Calu3 (cell line): ENCODE results near the gene DNM1. TPM values are rescaled to one million over a fixed set of nuclear protein-coding genes. Genes with fewer than 3 reads are reported as not detected.

Experiments
- BruUV-seq: library from RNA; stranded (reverse); fragments of 400-500 nt; replicated peaks from 2 replicates; lab custom pipeline; 2021; lab: Mats Ljungman, UMichigan
- CTCF ChIA-PET: fragments of 300-600 bp; sonication (Branson Sonifier 250); formaldehyde crosslinking; loops from one replicate; lab custom pipeline; 2022; ENCODE audit warnings: antibody characterized with exemption; lab: Charles Lee
- DNase-seq: peaks from one replicate; pipeline ENCODE4 v3.0.0; 2022
- H3K27ac Mint-ChIP-seq: one replicate; pipeline ENCODE4 v1.8.0; 2022; ENCODE audit warnings: mixed read lengths; ENCODE audit not compliant: unreplicated experiment
- H3K27me3 Mint-ChIP-seq: one replicate; pipeline ENCODE4 v1.8.0; 2022; ENCODE audit warnings: mixed read lengths; ENCODE audit not compliant: unreplicated experiment
- H3K36me3 Mint-ChIP-seq: one replicate; pipeline ENCODE4 v1.8.0; 2022; ENCODE audit warnings: mild to moderate bottlenecking, moderate library complexity, mixed read lengths; ENCODE audit not compliant: insufficient read depth, unreplicated experiment
- H3K4me1 Mint-ChIP-seq: one replicate; pipeline ENCODE4 v1.8.0; 2022; ENCODE audit warnings: mild to moderate bottlenecking, low read depth, mixed read lengths; ENCODE audit not compliant: unreplicated experiment
- H3K4me3 Mint-ChIP-seq: one replicate; pipeline ENCODE4 v1.8.0; 2022; ENCODE audit warnings: mild to moderate bottlenecking, low read depth, moderate library complexity, mixed read lengths; ENCODE audit not compliant: unreplicated experiment
- H3K9me3 Mint-ChIP-seq: one replicate; pipeline ENCODE4 v1.8.0; 2022; ENCODE audit warnings: low read depth, mixed read lengths; ENCODE audit not compliant: unreplicated experiment
- intact Hi-C: fragments of 100-400 bp; cut with micrococcal nuclease; formaldehyde crosslinking; loops from one replicate; pipeline ENCODE4 v1.10.0; 2022; ENCODE audit not compliant: unreplicated experiment
- total RNA-seq: library from RNA; stranded (reverse); gene quantifications from 2 replicates; pipeline ENCODE4 v1.2.3, GENCODE V29; 2022
- TF ChIP-seq, protein P1 (sequence below): fragments of 200-600 bp; IDR thresholded peaks from one replicate; pipeline ENCODE4 v1.8.0; 2022; ENCODE audit warnings: antibody characterized with exemption; ENCODE audit not compliant: unreplicated experiment

DNM1 gene
- total RNA-seq, 1 experiment from 2014 or later, result 40.0 TPM

- peaks cover 11% of the 10 kb centered on the region for H3K4me1 Mint-ChIP-seq
- DNase-seq, result no peak
- H3K4me3 Mint-ChIP-seq, result no peak overlapping the region
- H3K27ac Mint-ChIP-seq, result no peak overlapping the region
- H3K9me3 Mint-ChIP-seq, result no peaks in the 10 kb centered on the region
- BruUV-seq, result no TSS peak
- intact Hi-C loops, result no loop called here
- H3K36me3 Mint-ChIP-seq, result peaks cover 33% of the 10 kb centered on the region
- H3K27me3 Mint-ChIP-seq, result no peaks in the 10 kb centered on the region
- TF ChIP-seq, protein P1, sequence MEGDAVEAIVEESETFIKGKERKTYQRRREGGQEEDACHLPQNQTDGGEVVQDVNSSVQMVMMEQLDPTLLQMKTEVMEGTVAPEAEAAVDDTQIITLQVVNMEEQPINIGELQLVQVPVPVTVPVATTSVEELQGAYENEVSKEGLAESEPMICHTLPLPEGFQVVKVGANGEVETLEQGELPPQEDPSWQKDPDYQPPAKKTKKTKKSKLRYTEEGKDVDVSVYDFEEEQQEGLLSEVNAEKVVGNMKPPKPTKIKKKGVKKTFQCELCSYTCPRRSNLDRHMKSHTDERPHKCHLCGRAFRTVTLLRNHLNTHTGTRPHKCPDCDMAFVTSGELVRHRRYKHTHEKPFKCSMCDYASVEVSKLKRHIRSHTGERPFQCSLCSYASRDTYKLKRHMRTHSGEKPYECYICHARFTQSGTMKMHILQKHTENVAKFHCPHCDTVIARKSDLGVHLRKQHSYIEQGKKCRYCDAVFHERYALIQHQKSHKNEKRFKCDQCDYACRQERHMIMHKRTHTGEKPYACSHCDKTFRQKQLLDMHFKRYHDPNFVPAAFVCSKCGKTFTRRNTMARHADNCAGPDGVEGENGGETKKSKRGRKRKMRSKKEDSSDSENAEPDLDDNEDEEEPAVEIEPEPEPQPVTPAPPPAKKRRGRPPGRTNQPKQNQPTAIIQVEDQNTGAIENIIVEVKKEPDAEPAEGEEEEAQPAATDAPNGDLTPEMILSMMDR, result no peak
- CTCF ChIA-PET, result interaction anchor here (0.7 kb wide), 1 partner anchor 717 kb away, joined by 3 read pairs; no protein-coding TSS in a partner anchor
These were observed 77.0 kb downstream of the DNM1 start for GRCh38 chr9:128280084-128280622.

DNA sequence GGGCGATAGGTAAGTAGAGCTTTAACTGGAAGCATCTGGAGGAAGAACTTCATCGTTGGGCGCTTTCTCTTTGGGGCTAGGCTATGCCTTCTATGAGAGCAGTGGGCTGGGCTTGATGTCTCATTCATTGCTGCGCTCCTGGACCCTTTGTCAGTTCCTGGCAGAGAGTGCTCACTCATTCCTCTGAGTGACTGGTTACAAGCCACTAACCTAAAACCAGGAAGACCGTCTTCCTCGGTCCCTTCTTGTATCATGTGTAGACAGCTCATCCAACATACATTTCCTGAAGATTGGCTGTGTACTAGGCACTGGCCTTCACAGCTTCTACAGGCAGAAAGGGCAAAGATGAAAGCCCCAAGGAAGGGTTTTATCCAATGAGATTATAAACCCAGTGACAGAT lies 79.3 kb downstream of the DNM1 start:
- TF ChIP-seq, protein P1, result no peak
- BruUV-seq, result no TSS peak
- Mint-ChIP-seq H3K36me3 (peaks cover 17% of the 10 kb centered on the region), H3K4me1 (peaks cover under 1% of the 10 kb centered on the region), H3K27ac (no peak overlapping the region), H3K4me3 (no peak overlapping the region), H3K9me3 (no peaks in the 10 kb centered on the region), H3K27me3 (no peaks in the 10 kb centered on the region)
- DNase-seq, result no peak
- CTCF ChIA-PET, result no interaction called here
- intact Hi-C loops, result no loop called here

DNA sequence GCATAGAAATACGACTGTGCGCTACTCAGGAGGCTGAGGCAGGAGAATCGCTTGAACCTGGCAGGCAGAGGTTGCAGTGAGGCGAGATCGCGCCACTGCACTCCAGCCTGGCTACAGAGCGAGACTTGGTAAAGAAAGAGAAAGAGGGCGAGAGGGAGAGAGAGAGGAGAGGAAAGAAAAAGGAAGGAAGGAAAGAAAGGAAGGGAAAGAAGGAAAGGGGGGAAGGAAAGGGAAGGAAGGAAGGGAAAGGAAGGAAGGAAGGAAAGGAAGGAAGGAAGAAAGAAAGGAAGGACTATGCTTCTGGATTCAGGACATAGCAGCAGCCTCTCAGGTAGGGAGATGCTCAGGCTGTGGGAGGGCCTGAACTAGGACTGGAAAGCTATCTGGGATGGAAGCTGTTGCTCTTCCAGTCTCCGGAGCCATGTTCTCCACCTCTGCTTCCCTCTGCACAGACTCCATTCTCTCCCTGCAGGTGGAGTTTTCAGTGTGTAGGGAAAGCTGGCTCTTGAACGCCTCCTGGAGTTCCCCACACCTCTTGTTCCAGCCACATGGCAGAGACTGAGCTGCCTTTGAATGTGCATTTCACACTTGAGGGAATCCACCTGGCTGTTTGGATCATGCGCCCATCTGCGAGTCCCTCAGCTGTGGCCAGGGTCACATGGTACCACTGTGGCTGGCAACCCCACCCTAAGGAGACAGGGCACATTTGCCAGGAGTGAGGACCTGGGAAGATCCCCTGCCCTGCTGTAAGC lies 82.0 kb downstream of the DNM1 start:
- Mint-ChIP-seq H3K27ac (no peak overlapping the region), H3K36me3 (peaks cover 11% of the 10 kb centered on the region), H3K27me3 (no peaks in the 10 kb centered on the region), H3K4me1 (no peaks in the 10 kb centered on the region), H3K4me3 (no peak overlapping the region), H3K9me3 (no peaks in the 10 kb centered on the region)
- no TSS peak for BruUV-seq
- CTCF ChIA-PET, result no interaction called here
- no peak for DNase-seq
- TF ChIP-seq, protein P1, result no peak
- intact Hi-C loops, result no loop called here

GRCh38 chr9:128286440-128286839 lies 83.3 kb downstream of the DNM1 start:
- CTCF ChIA-PET, result no interaction called here
- TF ChIP-seq, protein P1, result no peak
- H3K27ac Mint-ChIP-seq, result no peak overlapping the region

More at GRCh38 chr9:128286440-128286839, 83.3 kb downstream of the DNM1 start:
- no peak for DNase-seq
- no peaks in the 10 kb centered on the region for H3K9me3 Mint-ChIP-seq
- H3K4me1 Mint-ChIP-seq, result no peaks in the 10 kb centered on the region
- intact Hi-C loops, result no loop called here
- H3K4me3 Mint-ChIP-seq, result no peak overlapping the region
- peaks cover 9% of the 10 kb centered on the region for H3K36me3 Mint-ChIP-seq
- BruUV-seq, result no TSS peak
- H3K27me3 Mint-ChIP-seq, result no peaks in the 10 kb centered on the region
